Astrocyte of the hippocampus (primary cell): ENCODE data around the gene HLCS.

Experiments used
- DNase-seq: peaks from one replicate; pipeline ENCODE4 v3.0.0; 2011; ENCODE audit warnings: low read depth, low spot score

Gene HLCS

DNA sequence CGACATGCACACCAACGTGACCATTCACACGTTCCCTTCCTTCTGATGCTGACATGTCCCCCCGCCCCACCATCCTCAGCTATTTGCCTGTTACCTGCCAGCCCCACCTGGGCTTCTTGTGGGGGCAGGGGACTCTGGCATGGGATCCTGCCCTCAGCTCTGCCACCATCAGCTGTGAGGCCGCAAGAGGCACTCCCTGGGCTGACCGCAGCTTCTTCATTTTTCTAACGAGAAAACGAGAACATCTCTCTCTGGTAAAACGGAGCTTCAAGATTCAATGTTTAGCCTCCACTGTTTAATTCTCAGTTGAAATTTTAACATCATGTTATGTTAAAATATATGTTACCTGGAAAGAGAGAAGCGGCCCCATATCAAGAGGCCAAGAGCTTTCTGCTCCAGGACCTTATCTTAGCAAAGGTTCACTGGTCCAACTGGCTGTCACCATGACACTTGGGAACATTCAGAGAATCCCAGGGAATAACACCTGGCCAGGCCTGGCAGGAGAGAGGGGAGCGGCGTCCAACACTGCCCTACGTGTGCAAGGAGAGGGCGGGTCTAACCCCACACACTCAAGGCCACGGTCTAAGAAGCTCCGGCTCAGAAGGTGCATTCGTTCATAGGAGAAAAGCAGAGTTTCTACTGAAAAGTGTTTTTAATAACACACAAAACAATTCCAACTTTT lies 51.3 kb downstream of the HLCS start:
- no peak for DNase-seq

DNA sequence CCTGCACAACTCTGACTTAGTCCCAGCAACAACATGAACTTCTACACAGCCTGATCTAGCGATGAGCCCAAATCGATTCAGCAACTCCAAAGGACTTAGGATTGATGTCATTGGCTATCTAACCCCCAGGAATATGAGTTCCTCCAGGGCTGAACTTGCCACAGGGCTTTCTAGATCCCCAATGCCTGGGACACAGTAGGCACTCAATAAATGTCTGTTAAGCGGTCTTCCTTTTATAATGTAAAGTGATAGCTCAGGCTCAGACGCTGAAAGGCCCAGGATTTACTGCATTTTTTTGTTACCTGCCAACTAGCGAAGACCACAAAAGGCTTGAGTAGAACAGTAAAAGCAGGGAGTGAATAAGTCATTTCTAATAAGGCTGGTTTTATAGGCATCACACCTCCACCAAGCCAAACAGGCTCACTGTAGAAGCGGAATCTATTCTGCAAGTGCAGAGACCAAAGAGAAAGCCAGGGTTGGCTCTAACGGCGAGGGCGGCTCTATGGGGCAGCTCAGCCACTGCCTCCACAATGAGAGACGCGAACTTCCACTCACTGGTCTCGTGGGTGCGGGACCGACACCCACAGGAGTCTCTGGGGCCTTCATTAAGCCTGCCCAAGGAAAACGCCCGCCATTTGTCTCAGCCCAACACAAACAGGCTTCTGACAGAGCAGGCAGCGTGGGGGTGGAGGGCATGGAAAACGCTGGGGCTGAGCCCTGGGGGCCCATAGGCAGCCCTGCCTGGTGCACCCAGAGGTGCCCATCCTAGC lies 52.0 kb downstream of the HLCS start:
- no peak for DNase-seq

DNA sequence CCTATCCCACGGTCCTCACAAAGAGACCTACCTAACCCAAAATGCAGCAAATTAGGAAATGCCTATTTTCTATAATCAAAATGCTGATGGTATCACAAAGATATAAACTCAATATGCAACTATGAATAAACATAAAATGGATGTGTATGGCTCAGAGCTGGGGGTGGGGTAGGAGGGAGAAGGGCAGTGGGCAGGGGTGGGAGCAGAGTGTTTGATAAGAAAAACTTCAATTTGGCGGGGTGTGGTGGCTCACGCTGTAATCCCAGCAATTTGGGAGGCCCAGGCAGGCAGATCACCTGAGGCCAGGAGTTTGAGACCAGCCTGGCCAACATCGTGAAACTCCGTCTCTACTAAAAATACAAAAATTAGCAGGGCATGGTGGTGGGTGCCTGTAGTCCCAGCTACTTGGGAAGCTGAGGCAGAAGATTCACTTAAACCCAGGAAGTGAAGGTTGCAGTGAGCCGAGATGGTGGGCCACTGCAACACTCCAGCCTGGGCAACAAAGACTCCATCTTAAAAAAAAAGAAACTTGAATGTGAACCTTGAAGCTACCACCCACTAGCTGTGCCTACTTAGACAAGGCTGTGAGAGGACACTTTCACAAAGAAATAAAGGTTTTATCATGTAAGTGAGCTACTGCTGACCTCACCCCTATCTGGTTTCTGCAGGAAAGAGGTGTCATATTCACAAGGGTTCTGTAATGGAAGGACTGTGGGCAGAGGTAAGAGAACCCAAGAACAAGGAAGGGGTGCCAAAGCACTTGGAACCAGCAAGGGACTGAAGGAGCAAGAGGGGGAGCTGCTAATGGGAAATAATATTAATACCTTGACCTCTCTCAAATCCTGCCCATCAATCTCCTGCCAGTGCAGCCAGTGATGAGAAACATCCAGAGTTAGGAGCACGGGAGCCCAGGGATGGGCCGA lies 53.0 kb downstream of the HLCS start:
- DNase-seq: no peak

DNA sequence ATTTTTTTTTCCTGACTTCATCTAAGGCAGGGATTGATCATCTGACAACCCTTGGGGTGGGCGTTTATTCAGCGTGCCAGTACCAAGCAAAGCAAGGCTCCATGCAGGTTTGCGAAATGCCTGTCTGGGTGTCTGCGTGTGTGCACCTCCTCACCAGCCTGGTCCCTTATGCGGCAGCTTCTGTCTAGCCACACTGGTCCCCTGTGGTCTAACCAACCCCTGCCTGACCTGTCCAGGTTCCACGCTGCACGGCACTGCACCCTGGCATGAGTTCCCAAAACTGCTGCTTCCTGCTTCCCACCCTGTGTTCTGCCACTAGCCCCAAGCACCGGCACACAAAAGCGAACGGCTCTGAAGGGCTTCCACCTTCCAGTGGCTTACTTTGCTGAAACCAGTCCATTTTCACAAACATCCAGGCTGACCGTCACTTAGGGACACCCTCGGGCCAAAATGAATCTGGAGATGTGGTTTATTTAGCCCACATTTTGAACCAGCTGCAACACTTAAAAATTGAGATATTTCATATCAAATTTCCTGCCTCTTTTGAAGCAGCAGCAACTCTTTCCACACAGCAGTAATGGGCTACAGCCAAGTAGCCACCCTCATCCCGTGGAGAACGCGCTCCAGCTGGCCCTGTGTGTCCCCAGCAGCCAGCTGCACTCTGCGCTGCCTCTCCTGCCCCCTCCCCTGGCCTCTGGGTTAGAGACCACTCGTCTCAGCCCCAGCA lies 55.7 kb downstream of the HLCS start:
- no peak for DNase-seq

DNA sequence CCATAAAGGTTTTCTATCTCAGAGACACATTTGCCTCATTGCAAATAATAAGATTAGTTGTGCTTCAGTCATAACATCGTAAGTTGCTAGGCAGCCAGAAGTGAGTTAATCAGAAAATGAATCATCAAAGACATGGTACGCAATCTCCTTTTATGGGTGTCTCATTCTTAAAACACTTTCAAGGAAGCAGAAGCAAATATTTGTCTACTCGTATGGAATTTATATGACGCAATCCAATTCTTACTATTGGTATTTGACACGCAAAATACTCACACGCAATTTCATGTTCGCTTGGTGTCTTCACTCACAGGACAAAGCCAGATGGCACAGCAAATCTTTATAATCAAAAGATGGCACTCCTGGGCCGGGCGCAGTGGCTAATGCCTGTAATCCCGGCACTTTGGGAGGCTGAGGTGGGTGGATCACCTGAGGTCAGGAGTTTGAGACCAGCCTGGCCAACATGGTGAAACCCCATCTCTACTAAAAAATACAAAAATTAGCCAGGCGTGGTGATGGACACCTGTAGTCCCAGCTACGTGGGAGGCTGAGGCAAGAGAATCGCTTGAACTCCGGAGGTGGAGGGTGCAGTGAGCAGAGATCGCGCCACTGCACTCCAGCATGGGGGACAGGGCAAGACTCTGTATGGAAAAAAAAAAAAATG lies 56.4 kb downstream of the HLCS start:
- DNase-seq: peak; percentile 87

DNA sequence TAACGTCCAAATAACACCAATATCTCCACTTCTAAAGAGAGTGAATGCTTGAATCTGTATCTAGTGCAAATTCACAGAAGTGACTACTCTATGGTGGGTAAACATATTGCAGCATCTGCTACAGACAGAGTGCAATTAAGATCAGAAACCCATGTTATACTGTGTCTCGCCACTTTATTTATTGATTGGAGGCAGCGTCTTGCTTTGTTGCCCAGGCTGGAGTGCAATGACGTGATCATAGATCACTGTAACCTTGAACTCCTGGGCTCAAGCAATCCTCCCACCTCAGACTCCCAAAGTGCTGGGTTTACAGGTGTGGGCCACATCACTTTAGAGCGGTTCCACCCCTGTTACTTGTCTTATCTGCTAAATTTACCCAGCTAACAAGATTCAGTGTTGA lies 57.0 kb downstream of the HLCS start:
- no peak for DNase-seq

DNA sequence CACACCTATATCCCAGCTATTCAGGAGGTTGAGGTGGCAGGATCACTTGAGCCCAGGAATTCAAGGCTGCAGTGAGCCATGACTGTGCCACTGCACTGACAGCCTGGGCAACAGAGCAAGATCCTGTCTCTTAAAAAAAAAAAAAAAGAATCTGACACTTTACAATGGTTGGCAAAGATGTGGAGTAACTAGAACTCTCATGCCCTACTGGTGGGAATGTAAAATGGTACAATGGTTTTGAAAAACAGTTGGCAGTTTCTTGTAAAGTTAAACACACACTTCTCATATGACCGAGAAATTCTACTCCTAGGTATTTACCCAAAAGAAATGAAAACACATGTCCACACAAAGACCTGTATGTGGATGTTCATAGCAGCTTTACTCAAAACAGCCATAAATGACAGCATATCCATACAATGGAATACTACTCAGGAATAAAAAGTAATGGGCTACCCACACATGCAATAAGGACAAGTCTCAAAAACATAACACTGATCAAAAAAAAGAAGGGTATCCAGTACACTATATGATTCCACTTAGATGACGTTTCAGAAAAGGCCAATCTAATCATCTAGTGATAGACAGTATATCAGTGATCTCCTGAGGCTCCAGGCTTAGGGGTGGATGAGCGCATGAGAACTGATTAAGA lies 58.1 kb downstream of the HLCS start:
- DNase-seq: no peak

DNA sequence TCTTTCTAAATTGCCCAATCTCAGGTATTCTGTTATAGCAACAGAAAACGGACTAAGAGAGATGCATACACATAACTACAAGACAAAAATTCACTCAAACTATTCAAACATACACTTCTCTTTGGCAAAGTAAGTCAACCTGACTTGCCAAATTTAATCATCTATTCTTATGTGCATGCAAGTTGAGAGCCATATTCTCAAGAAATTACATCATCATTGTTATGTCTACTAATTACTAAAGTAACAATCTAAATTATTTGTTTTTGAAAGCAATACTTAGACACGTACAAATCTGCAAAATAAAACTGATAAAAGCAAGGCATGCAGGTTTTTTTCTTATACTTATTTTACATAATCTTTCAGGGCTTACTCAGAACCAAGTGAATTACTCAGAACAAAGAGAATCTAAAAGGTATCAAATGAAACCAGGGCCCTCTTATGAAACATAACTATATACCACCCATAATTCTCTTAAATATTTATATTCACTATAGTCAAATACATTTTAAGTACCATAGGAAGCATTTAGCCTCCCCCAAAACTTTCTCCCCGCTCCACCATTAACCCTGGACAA lies 62.3 kb downstream of the HLCS start:
- DNase-seq: no peak

DNA sequence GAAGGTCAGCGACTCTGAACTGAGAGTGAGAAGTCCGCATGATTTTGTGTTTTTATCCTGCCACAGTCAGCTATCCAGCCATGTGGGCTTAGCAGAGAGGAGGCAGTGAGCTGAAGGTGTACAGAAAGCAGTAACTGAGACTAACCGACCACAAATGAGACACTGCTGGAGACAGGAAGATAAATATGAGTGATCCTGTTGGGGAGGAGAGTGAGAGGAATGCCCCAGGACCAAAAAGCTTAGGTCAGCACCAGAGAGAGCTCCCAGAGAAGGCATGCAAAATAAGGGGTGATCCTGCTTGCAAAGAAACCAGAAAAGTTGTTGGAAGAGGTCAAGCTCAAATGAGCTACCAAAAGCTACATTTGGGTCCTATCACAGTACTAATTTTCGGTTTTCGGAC lies 63.7 kb downstream of the HLCS start:
- DNase-seq: peak; percentile 40

DNA sequence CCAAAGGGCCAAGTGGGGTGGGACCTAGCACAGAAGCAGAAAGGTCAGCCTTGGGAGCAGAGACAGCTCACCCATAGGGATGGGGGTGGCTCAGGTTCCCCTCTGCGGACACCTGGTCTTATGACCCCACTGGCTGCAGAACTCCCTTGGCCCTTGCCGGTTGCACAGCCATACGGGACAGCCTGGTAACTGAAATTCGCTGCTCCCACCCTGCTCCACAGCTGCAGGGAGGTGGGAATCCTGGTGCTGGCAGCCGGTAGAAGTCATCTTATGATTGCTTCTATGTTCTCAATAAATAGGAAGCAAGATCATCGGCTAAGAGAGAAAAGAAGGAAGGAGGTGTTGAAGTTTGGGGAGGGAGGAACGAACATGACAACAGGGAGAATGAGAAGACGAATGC lies 64.1 kb downstream of the HLCS start:
- no peak for DNase-seq

DNA sequence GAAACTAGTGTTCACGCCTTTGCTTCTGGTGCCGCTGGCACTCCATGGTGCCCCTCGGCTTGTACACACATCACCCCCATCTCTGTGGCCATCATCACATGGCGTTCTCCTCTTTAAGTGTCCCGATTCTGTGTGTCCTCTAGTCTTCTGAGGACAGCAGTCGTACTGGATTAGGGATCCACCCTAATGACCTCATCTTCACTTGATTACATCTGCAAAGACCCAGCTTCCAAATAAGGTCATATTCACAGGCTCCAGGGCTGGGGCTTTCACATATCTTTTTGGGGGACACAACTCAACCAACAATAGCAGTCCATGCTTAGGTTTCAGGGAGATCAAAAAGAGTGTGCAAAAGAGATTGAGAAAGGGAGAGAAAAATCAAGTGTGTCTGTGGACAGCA lies 64.9 kb downstream of the HLCS start:
- DNase-seq: no peak

DNA sequence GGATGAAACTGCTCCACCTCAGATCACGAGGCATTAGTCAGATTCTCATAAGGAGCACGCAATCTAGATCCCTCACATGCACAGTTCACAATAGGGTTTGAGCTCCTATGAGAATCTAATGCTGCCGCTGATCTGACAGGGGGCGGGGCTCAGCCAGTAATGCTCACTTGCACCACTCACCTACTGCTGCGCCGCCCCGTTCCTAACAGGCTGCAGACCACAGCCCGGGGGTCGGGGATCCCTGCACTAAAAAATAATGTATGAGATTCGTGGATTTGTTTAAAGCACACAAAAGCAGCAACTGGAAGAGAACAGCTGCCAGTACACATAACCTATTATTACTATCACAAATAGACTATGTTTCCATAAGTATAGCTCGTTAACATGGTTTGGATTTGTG lies 72.9 kb downstream of the HLCS start:
- no peak for DNase-seq

DNA sequence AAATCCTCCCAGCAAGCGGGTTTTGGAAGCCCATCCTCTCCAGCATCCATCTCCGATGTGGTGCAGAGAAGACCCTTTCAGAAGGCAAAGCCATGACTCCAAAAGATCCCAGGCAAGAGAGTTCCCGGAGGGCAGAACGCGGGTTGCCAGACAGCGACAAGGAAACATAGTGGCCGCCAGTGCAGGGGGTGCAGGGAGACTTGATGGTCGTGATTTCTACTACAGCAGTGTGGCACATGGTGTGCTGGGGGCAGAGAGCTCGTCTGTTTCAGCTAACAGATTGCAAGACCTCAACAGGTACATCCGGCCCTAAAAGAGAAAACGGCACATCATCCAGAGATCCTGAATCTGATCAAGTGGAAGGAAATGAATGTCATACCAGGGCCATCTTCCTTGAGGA lies 74.3 kb downstream of the HLCS start:
- no peak for DNase-seq

DNA sequence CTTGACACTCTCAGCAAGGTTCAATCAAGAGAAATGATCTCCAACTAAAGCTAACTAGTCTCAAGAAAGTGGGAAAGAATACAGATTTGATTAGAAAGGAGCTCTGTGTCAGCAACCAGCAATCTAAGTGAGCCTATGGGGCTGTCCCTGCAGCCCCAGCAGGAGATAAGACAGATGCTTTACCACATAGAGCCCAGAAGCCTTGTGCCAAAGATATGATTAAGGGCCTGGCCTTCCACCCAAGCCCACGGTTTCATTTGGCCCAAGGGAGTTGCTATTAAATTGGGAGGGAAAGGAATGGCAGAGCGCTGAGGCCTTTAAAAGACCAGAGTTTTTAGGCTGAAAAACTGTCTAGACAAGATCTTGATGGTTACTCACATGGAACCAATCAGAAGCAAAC lies 74.8 kb downstream of the HLCS start:
- DNase-seq: no peak

DNA sequence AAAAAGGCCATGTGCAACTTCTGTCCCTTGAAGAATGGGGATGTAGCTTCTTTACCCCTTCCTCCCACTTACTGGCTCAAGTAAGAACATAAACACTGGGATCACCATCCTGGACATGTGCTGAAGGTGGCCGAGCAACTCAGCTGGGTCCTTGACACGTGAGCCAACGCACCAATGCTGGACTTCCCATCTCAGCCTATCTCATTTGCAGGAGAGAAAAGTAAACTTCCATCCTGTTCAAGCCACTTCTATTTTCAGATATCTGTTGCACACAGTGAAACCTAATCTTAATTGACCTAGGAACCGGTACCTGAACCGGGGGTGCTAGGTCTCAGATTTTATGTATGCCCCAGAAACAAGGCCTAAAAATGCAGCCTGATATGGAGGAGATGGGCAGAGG lies 75.3 kb downstream of the HLCS start:
- no peak for DNase-seq

DNA sequence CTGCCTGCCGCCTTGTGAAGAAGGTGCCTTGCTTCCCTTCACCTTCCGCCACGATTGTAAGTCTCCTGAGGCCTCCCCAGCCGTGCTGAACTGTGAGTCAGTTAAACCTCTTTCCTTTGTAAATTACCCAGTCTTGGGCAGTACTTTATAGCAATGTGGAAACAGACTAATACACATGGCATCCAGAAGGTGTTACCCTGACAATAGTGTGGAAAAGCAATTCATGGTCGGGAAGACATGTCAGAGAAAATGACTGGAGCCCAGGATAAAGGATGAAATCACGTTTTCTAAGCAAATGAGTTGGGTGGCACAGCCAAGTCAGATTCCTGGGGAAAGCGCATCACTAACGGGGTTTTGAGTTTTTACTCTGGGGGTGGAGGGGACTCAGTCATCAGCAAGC lies 76.4 kb downstream of the HLCS start:
- DNase-seq: peak; percentile 7

DNA sequence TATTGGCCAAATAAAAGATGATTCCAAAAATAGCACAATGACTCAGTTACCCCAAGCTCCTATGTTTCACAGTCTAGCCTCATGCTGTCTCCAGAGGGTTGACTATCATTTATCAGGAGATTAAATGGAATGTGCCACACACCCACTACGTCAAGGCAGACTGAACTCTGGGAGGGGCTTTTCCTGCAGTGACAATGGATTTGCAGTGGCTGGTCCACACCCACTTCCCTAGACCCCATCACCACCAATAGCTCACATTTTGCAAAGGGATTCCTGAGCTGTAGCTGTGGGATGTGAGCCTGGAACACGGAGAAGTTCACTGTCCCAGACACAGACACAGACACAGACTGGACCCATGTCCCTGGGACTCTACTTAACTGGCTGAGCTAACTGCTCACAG lies 77.1 kb downstream of the HLCS start:
- no peak for DNase-seq

DNA sequence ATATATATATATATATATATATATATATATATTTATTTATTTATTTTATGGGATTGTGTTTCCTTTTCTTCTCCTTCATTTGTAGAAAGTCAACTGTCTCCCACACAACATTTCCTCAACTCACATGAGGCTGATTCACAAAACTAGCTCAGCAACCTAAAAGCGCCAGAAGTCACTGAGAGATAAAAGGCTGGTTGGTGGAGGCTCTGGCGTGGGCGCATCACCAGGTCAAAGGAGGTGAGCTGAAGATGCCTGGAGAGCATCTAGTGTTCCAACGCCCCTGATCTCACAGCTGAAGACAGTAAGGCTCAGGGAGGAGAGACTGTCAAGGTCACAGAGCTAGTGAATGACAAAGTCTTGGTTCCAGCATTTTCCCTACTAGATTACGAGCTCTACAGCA lies 78.0 kb downstream of the HLCS start:
- DNase-seq: no peak

DNA sequence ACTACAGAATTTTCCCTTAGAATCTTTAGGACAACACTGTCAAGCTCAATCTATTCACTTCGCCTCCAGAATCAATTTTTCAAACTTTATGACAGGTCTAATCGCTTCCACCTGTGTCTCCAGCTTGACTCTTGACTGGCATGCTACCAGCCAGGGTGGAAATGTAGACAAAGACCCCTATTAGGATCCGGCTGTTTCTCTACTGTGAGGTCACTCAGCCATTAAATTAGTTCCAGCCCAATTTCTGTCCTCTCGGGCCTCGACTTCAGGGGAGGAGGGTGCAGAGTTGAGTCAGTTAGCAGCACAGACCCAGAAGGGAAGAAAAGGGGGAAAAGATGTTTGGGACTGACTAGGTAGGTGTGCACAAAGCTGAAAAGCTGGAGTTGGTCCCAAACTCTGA lies 78.5 kb downstream of the HLCS start:
- DNase-seq: no peak
